Choroid plexus epithelial cell (primary cell): ENCODE data around the gene ARHGAP42.

Experiments
- DNase-seq: peaks from one replicate; pipeline ENCODE4 v3.0.0-alpha.2; 2010; ENCODE audit warnings: low read depth
- H3K4me3 ChIP-seq: 2 replicates; pipeline ENCODE4 v1.5.1; 2011; ENCODE audit warnings: low read depth, mild to moderate bottlenecking, control low read depth, low read length, moderate library complexity
- CTCF ChIP-seq: conservative IDR thresholded peaks from 2 replicates; pipeline ENCODE4 v1.5.1; 2011; ENCODE audit warnings: low read depth, mild to moderate bottlenecking, control low read depth, inconsistent platforms, low read length, moderate library complexity

The ARHGAP42 gene

GRCh38 chr11:100769617-100770016 lies 82.5 kb downstream of the ARHGAP42 start:
- no peak for DNase-seq
- TF ChIP-seq CTCF = peak; percentile 5

GRCh38 chr11:100774132-100774531 lies 87.0 kb downstream of the ARHGAP42 start:
- no peak overlapping the region for H3K4me3 ChIP-seq
- DNase-seq = no peak
- no peak for TF ChIP-seq CTCF

More at GRCh38 chr11:100769617-100770016, 82.5 kb downstream of the ARHGAP42 start:
- H3K4me3 ChIP-seq = no peak overlapping the region

- no peak for DNase-seq
- TF ChIP-seq CTCF = no peak
- no peak overlapping the region for H3K4me3 ChIP-seq
Measured at GRCh38 chr11:100774859-100775258, 87.8 kb downstream of the ARHGAP42 start.

- DNase-seq = no peak
- no peak overlapping the region for H3K4me3 ChIP-seq
- no peak for TF ChIP-seq CTCF
Measured at GRCh38 chr11:100776212-100776896, 89.3 kb downstream of the ARHGAP42 start.

GRCh38 chr11:100777103-100777502 lies 90.0 kb downstream of the ARHGAP42 start:
- DNase-seq = no peak
- H3K4me3 ChIP-seq = no peak overlapping the region
- TF ChIP-seq CTCF = no peak

- no peak overlapping the region for H3K4me3 ChIP-seq
- TF ChIP-seq CTCF = no peak
- DNase-seq = no peak
Measured at GRCh38 chr11:100777736-100778135, 90.6 kb downstream of the ARHGAP42 start.

- DNase-seq = no peak
- H3K4me3 ChIP-seq = no peak overlapping the region
Measured at GRCh38 chr11:100778166-100778785, 91.2 kb downstream of the ARHGAP42 start.

More at GRCh38 chr11:100778166-100778785, 91.2 kb downstream of the ARHGAP42 start:
- no peak for TF ChIP-seq CTCF
